OCI-LY1 (cell line): ENCODE results near the gene ALDH1L1.
A peak's percentile ranks its signal among the peaks of the same experiment; 100 is the strongest.

Experiments used
- H2AFZ ChIP-seq: fragments of 200-600 bp; sonication (generic), shearing (Covaris generic); 2 replicates; pipeline ENCODE4 v1.6.0; 2014; ENCODE audit warnings: antibody characterized with exemption, mild to moderate bottlenecking, low read length
- H3F3A ChIP-seq: fragments of 200-600 bp; sonication (generic), shearing (Covaris generic); 2 replicates; pipeline ENCODE4 v1.6.0; 2014; ENCODE audit warnings: mild to moderate bottlenecking, antibody characterized with exemption, low read length, moderate library complexity; ENCODE audit not compliant: insufficient read depth
- H3K27ac ChIP-seq: fragments of 200-600 bp; sonication (generic); 2 replicates; pipeline ENCODE4 v1.5.1; 2014; ENCODE audit warnings: low read length, mixed run types, mild to moderate bottlenecking, low read depth; ENCODE audit not compliant: poor library complexity, severe bottlenecking
- H3K27me3 ChIP-seq: fragments of 200-600 bp; sonication (generic); 2 replicates; pipeline ENCODE4 v1.6.0; 2014; ENCODE audit warnings: antibody characterized with exemption, mild to moderate bottlenecking, low read length, moderate library complexity; ENCODE audit not compliant: insufficient read depth
- H3K36me3 ChIP-seq: fragments of 200-600 bp; sonication (generic); 2 replicates; pipeline ENCODE4 v1.6.1; 2014; ENCODE audit warnings: mild to moderate bottlenecking, antibody characterized with exemption, low read length, moderate library complexity, mixed read lengths; ENCODE audit not compliant: insufficient read depth
- H3K4me1 ChIP-seq: fragments of 200-600 bp; sonication (generic); 2 replicates; pipeline ENCODE4 v1.5.1; 2014; ENCODE audit warnings: mild to moderate bottlenecking, low read length, moderate library complexity; ENCODE audit not compliant: insufficient read depth, severe bottlenecking
- H3K4me2 ChIP-seq: fragments of 200-600 bp; sonication (generic), shearing (Covaris generic); 2 replicates; pipeline ENCODE4 v1.6.1; 2014; ENCODE audit warnings: low read length
- H3K4me3 ChIP-seq: fragments of 200-600 bp; sonication (generic); 2 replicates; pipeline ENCODE4 v1.5.1; 2014; ENCODE audit warnings: low read length, low read depth, mild to moderate bottlenecking, mixed read lengths; ENCODE audit not compliant: poor library complexity, severe bottlenecking
- H3K79me2 ChIP-seq: fragments of 200-600 bp; shearing (Covaris generic); 2 replicates; pipeline ENCODE4 v1.6.1; 2016; ENCODE audit warnings: mixed run types, low read length, mixed read lengths; ENCODE audit not compliant: insufficient read depth
- H3K9ac ChIP-seq: fragments of 200-600 bp; sonication (generic), shearing (Covaris generic); 2 replicates; pipeline ENCODE4 v1.6.1; 2014; ENCODE audit warnings: mild to moderate bottlenecking, low read length, mixed read lengths
- H3K9me2 ChIP-seq: fragments of 200-600 bp; sonication (generic), shearing (Covaris generic); 2 replicates; pipeline ENCODE4 v1.6.1; 2014; ENCODE audit warnings: low read depth, mild to moderate bottlenecking, low read length, mixed read lengths
- H3K9me3 ChIP-seq: fragments of 200-600 bp; shearing (Covaris generic); 2 replicates; pipeline ENCODE4 v1.6.1; 2014; ENCODE audit warnings: low read length, mixed read lengths
- H4K20me1 ChIP-seq: fragments of 200-600 bp; sonication (generic), shearing (Covaris generic); 2 replicates; pipeline ENCODE4 v1.6.0; 2016; ENCODE audit warnings: mild to moderate bottlenecking, low read length; ENCODE audit not compliant: insufficient read depth
- EZH2 ChIP-seq: fragments of 200-600 bp; sonication (generic), shearing (Covaris generic); IDR thresholded peaks from 2 replicates; pipeline ENCODE4 v1.8.0; 2017; ENCODE audit warnings: borderline replicate concordance, mixed run types, mild to moderate bottlenecking, antibody characterized with exemption, low read length, moderate library complexity, mixed read lengths
- TF ChIP-seq, protein P1 (sequence below): fragments of 200-600 bp; sonication (generic), shearing (Covaris generic); IDR thresholded peaks from 2 replicates; pipeline ENCODE4 v1.5.1; 2017; ENCODE audit warnings: mild to moderate bottlenecking, antibody characterized with exemption, low read length, moderate library complexity, mixed read lengths

Gene ALDH1L1

GRCh38 chr3:126103121-126104027 is 77.0 kb downstream of the ALDH1L1 start:
- H4K20me1 ChIP-seq = no peaks in the 10 kb centered on the region
- no peaks in the 10 kb centered on the region for H3K36me3 ChIP-seq
- H3K9me2 ChIP-seq = no peaks in the 10 kb centered on the region
- H3K9me3 ChIP-seq = no peaks in the 10 kb centered on the region
- no peak for TF ChIP-seq EZH2
- TF ChIP-seq, protein P1, sequence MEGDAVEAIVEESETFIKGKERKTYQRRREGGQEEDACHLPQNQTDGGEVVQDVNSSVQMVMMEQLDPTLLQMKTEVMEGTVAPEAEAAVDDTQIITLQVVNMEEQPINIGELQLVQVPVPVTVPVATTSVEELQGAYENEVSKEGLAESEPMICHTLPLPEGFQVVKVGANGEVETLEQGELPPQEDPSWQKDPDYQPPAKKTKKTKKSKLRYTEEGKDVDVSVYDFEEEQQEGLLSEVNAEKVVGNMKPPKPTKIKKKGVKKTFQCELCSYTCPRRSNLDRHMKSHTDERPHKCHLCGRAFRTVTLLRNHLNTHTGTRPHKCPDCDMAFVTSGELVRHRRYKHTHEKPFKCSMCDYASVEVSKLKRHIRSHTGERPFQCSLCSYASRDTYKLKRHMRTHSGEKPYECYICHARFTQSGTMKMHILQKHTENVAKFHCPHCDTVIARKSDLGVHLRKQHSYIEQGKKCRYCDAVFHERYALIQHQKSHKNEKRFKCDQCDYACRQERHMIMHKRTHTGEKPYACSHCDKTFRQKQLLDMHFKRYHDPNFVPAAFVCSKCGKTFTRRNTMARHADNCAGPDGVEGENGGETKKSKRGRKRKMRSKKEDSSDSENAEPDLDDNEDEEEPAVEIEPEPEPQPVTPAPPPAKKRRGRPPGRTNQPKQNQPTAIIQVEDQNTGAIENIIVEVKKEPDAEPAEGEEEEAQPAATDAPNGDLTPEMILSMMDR = peak; percentile 45
- H3K79me2 ChIP-seq = no peaks in the 10 kb centered on the region
- no peaks in the 10 kb centered on the region for H3K4me1 ChIP-seq
- no peaks in the 10 kb centered on the region for H3F3A ChIP-seq
- no peak overlapping the region for H3K4me2 ChIP-seq
- H3K27ac ChIP-seq = no peak overlapping the region
- no peak overlapping the region for H2AFZ ChIP-seq
- H3K4me3 ChIP-seq = no peak overlapping the region
- H3K27me3 ChIP-seq = no peaks in the 10 kb centered on the region; the same call in 1 of the 2 replicates
- H3K9ac ChIP-seq = no peak overlapping the region

DNA sequence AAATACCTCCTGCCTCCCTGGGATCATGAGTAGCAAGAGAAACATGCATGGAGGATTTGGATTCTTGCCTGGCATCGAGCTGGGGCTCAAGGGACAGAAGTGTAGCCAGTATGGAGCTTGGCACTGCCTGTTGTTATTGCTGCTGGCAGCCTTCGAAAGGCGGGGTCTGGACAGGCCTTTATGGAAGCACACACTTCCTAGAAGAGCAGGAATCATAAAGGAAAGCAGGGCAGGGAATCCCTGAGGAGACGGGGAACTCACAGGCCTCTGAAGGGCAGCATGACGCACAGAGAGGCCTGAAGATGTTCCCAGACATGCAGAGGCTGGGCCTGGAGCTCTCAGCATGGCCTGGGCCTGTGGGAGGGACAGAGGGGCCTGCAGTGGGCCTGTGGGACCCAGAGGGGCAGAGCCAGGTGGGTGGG is 77.8 kb downstream of the ALDH1L1 start:
- H3K4me3 ChIP-seq = no peak overlapping the region
- H3K79me2 ChIP-seq = no peaks in the 10 kb centered on the region
- H3K4me1 ChIP-seq = no peaks in the 10 kb centered on the region
- no peak overlapping the region for H2AFZ ChIP-seq
- no peak overlapping the region for H3K9ac ChIP-seq
- TF ChIP-seq, protein P1 = no peak
- TF ChIP-seq EZH2 = no peak
- H3K9me2 ChIP-seq = no peaks in the 10 kb centered on the region
- H3K36me3 ChIP-seq = no peaks in the 10 kb centered on the region
- no peaks in the 10 kb centered on the region for H3F3A ChIP-seq
- no peak overlapping the region for H3K4me2 ChIP-seq
- no peaks in the 10 kb centered on the region for H3K9me3 ChIP-seq
- H3K27ac ChIP-seq = no peak overlapping the region
- no peaks in the 10 kb centered on the region; the same call in 1 of the 2 replicates for H3K27me3 ChIP-seq
- H4K20me1 ChIP-seq = no peaks in the 10 kb centered on the region

DNA sequence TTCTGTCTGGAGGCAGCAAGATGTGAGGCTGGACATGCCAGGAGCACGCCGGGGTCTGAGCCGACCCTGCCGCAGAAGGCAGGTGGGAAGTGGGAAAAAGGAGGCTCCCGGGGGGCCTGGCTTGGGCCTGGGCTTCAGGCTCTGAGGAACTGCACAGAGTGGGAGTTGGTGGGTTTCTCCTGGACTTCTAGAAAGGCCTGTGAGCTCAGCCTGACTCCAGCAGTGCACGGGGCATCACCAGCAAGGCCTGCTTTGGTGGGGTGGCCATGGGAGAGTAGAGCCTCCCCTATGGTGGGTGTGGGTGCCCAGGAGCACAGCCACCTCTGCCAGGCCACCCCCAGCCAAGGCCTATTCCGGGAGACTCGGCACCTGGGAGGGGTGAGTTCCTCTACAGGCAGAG is 78.4 kb downstream of the ALDH1L1 start:
- Histone ChIP-seq H3K4me3 (no peak overlapping the region), H3K36me3 (no peaks in the 10 kb centered on the region), H3K27me3 (no peaks in the 10 kb centered on the region; the same call in 1 of the 2 replicates), H3K9me2 (no peaks in the 10 kb centered on the region), H3K9me3 (no peaks in the 10 kb centered on the region), H3K9ac (no peak overlapping the region), H3K4me2 (no peak overlapping the region), H3F3A (no peaks in the 10 kb centered on the region), H3K4me1 (no peaks in the 10 kb centered on the region), H2AFZ (no peak overlapping the region), H4K20me1 (no peaks in the 10 kb centered on the region), H3K27ac (no peak overlapping the region), H3K79me2 (no peaks in the 10 kb centered on the region)
- no peak for TF ChIP-seq EZH2
- TF ChIP-seq, protein P1 = no peak
